Mucosa of descending colon (tissue), 3 donors: ENCODE data around the gene TM4SF20. TPM values are rescaled to one million over a fixed set of nuclear protein-coding genes. Genes with fewer than 3 reads are reported as not detected.
A peak's percentile ranks its signal among the peaks of the same experiment; 100 is the strongest.

ENCODE experiments used
- ATAC-seq: fragments of 200-7000 bp; cut with Tn5 transposase; one replicate; pipeline ENCODE4 v1.9.1; 2020; ENCODE audit warnings: mild to moderate bottlenecking, moderate library complexity
- DNase-seq, 3 donors: peaks; one replicate each; pipeline ENCODE4 v3.0.0-alpha.2; 2020
- H3K36me3 ChIP-seq: fragments of 200-600 bp; one replicate; pipeline ENCODE4 v1.8.0; 2021; ENCODE audit warnings: low read depth, mild to moderate bottlenecking
- H3K4me1 ChIP-seq: fragments of 200-600 bp; one replicate; pipeline ENCODE4 v1.8.0; 2021; ENCODE audit warnings: low read depth, mild to moderate bottlenecking
- H3K4me3 ChIP-seq: fragments of 200-600 bp; one replicate; pipeline ENCODE4 v1.8.0; 2021; ENCODE audit warnings: mild to moderate bottlenecking
- H3K9me3 ChIP-seq: fragments of 200-600 bp; one replicate; pipeline ENCODE4 v1.8.0; 2021; ENCODE audit warnings: mild to moderate bottlenecking
- CTCF ChIP-seq: fragments of 200-600 bp; IDR thresholded peaks from one replicate; pipeline ENCODE4 v1.8.0; 2022; ENCODE audit warnings: antibody characterized with exemption, mild to moderate bottlenecking
- intact Hi-C, 2 donors: fragments of 100-400 bp; cut with DNase I in 1 of 2; cut with micrococcal nuclease in 1 of 2; formaldehyde crosslinking; loops; one replicate each; pipeline versions ENCODE4 v1.11.0 to v1.11.1; 2022; cut with DNase I, micrococcal nuclease
- total RNA-seq, 3 donors: library from RNA; stranded (reverse); fragmentation: NEBNext Ultra II Directional in 2 of 3; extraction: Animal tissue kit (Norgen Biotek cat#: 25700) in 2 of 3; gene quantifications; one replicate each; pipeline versions ENCODE4 v1.2.1 to v1.2.4, GENCODE V29; 2021 to 2023
- donor health status: DM: no; HTN: no; CAD: no; lungs with moderate emphysema.
- donor health status: DM: no; HTN: no; CAD: no.
- donor health status: DM: no; HTN: yes; CAD: no.

The TM4SF20 gene
- total RNA-seq, 3 donors from 2014 or later, result 3.9 to 12.6 (median 9.1) TPM

GRCh38 chr2:227363756-227364155, 15.3 kb downstream of the TM4SF20 start:
- H3K9me3 ChIP-seq, result no peaks in the 10 kb centered on the region
- DNase-seq (peak in 1 of 3 donors; percentile 13), ATAC-seq (no peak)
- no peaks in the 10 kb centered on the region for H3K4me1 ChIP-seq
- H3K4me3 ChIP-seq, result no peak overlapping the region
- no peak for TF ChIP-seq CTCF
- intact Hi-C loops, result no loop called here
- peaks cover 2% of the 10 kb centered on the region for H3K36me3 ChIP-seq

- no peak for TF ChIP-seq CTCF
- no peaks in the 10 kb centered on the region for H3K9me3 ChIP-seq
- H3K4me3 ChIP-seq, result no peak overlapping the region
- H3K36me3 ChIP-seq, result peaks cover 3% of the 10 kb centered on the region
- intact Hi-C loops, result no loop called here
- no peak for DNase-seq
- ATAC-seq, result no peak
- no peaks in the 10 kb centered on the region for H3K4me1 ChIP-seq
These were observed 18.8 kb downstream of the TM4SF20 start for GRCh38 chr2:227360351-227360750.

- no peak for TF ChIP-seq CTCF
- intact Hi-C loops, result no loop called here
- DNase-seq (no peak), ATAC-seq (no peak)
- Histone ChIP-seq H3K4me3 (no peak overlapping the region), H3K4me1 (no peaks in the 10 kb centered on the region), H3K36me3 (no peaks in the 10 kb centered on the region), H3K9me3 (no peaks in the 10 kb centered on the region)
These were observed 27.5 kb downstream of the TM4SF20 start for GRCh38 chr2:227351639-227352038.

- TF ChIP-seq CTCF, result no peak
- no peak for DNase-seq
- no peaks in the 10 kb centered on the region for H3K36me3 ChIP-seq
- ATAC-seq, result no peak
- no peak overlapping the region for H3K4me3 ChIP-seq
- intact Hi-C loops, result no loop called here
- no peaks in the 10 kb centered on the region for H3K9me3 ChIP-seq
- no peaks in the 10 kb centered on the region for H3K4me1 ChIP-seq
These were observed 29.0 kb downstream of the TM4SF20 start for GRCh38 chr2:227349989-227350612.

GRCh38 chr2:227348324-227348723, 30.8 kb downstream of the TM4SF20 start:
- no peak for TF ChIP-seq CTCF
- intact Hi-C loops, result no loop called here
- no peak overlapping the region for H3K4me3 ChIP-seq
- H3K4me1 ChIP-seq, result no peaks in the 10 kb centered on the region
- no peaks in the 10 kb centered on the region for H3K36me3 ChIP-seq
- DNase-seq (no peak), ATAC-seq (no peak)
- H3K9me3 ChIP-seq, result no peaks in the 10 kb centered on the region

- H3K36me3 ChIP-seq, result no peaks in the 10 kb centered on the region
- no peaks in the 10 kb centered on the region for H3K4me1 ChIP-seq
- TF ChIP-seq CTCF, result no peak
- no peak for ATAC-seq
- no peak for DNase-seq
- intact Hi-C loops, result no loop called here
- no peak overlapping the region for H3K4me3 ChIP-seq
- H3K9me3 ChIP-seq, result no peaks in the 10 kb centered on the region
These were observed 32.0 kb downstream of the TM4SF20 start for GRCh38 chr2:227347117-227347516.
